Gastroesophageal sphincter (tissue), 3 donors: ENCODE measurements around the gene TMEM145.

Source experiments
- CTCF ChIP-seq, 4 experiments: fragments of 200-600 bp in 2 of 4; fragments of 450-650 bp in 2 of 4; sonication (generic) in 1 of 4; IDR thresholded peaks; one replicate each; pipeline ENCODE4 v1.5.1; 2017 to 2019; ENCODE audit warnings: antibody characterized with exemption in 4 of 4, mild to moderate bottlenecking in 2 of 4, moderate library complexity in 2 of 4
- EP300 ChIP-seq: sonication (generic); formaldehyde crosslinking; IDR thresholded peaks from one replicate; pipeline ENCODE4 v1.6.1; 2017; ENCODE audit warnings: antibody characterized with exemption, mild to moderate bottlenecking
- POLR2A ChIP-seq, 2 donors: fragments of 450-650 bp; IDR thresholded peaks; one replicate each; pipeline ENCODE4 v1.6.1; 2017; ENCODE audit warnings: antibody characterized with exemption in 2 of 2, mild to moderate bottlenecking in 2 of 2, moderate library complexity in 1 of 2
- POLR2AphosphoS5 ChIP-seq: sonication (generic); formaldehyde crosslinking; IDR thresholded peaks from one replicate; pipeline ENCODE4 v1.6.1; 2017; ENCODE audit warnings: antibody characterized with exemption

DNA sequence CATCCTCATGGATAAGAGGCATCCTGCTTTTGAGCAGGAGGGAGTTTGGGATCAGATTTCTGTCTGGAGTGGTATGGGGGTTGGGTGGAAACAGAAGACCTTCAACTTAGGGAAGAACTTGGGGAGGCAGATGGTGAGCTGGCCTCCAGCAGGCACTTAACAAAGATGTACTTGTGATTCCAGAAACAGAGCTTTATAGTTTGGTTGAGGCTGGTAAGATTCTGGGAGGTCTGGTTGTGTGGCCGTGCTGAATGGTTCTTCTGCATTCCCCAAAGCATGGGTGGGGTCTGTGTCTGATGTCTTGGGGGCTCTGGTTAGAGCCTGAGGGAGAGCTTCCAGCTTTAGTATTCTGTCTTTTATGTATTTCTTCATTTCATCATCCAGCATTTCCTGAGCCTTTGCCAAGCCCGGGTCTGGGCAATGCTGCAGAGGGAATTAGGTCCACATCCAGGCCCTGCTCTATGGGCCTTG lies 17.2 kb downstream of the TMEM145 start:
- TF ChIP-seq CTCF (IDR thresholded peaks at IDR 0.05) (no peak), POLR2A (IDR thresholded peaks at IDR 0.05) (no peak), POLR2AphosphoS5 (no peak), EP300 (no peak)
